Measurements from ENCODE around the gene CYP2B6.
"Not testable (repeated sequence)": the region's sequence is repeated elsewhere in the genome, so short reads cannot be mapped to it uniquely, and the experiment has no call there.

Gene CYP2B6

DNA sequence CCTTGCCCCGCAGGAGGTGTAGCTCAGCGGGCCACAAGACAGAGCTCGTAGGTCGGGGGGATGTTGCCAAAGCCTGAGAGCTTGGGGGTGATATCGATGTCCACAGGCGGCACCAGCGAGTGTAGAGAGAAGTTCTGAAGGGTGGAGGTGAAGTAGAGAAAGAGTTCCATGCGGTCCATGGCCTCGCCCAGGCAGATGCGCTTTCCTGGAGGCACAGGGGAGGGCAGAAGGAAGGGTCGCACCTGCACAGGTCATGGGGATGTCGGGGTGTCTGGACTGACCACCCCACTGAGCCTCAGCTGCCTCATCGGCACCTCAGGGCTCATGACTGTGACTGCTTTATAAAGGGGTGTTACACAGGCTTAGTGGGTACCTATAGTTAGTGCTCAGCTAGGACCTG, 59.3 kb downstream of the CYP2B6 start:
- DNase-seq (ENCODE audit: low read depth), result no peak
- no peak overlapping the region for H3K4me3 ChIP-seq (replicated peaks; ENCODE audit: low read depth, low read length)
- TF ChIP-seq, protein P1, sequence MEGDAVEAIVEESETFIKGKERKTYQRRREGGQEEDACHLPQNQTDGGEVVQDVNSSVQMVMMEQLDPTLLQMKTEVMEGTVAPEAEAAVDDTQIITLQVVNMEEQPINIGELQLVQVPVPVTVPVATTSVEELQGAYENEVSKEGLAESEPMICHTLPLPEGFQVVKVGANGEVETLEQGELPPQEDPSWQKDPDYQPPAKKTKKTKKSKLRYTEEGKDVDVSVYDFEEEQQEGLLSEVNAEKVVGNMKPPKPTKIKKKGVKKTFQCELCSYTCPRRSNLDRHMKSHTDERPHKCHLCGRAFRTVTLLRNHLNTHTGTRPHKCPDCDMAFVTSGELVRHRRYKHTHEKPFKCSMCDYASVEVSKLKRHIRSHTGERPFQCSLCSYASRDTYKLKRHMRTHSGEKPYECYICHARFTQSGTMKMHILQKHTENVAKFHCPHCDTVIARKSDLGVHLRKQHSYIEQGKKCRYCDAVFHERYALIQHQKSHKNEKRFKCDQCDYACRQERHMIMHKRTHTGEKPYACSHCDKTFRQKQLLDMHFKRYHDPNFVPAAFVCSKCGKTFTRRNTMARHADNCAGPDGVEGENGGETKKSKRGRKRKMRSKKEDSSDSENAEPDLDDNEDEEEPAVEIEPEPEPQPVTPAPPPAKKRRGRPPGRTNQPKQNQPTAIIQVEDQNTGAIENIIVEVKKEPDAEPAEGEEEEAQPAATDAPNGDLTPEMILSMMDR (IDR thresholded peaks at IDR 0.05; ENCODE audit: low read length, missing control alignments), result no peak

DNA sequence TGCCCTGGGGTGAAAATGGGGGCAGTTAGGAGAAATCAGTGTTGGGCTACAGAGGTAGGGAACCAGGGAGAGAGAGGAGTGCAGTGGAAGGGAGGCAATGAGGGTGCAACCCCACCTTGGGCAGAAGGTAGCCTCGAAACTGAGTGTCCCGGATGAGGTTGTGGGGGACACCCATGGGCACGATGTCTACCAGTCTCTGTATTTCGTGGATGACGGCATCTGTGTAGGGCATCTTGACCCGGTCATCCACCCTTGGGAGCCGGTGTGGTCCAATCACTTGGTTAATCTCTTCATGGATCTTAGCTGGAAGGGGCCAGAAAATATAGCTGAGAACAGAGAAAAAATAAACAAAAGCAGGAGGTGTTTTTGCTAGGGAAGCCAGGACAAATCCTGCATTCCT, 61.1 kb downstream of the CYP2B6 start:
- not testable (repeated sequence) for H3K4me3 ChIP-seq (replicated peaks; ENCODE audit: low read depth, low read length); DNase-seq (ENCODE audit: low read depth)

DNA sequence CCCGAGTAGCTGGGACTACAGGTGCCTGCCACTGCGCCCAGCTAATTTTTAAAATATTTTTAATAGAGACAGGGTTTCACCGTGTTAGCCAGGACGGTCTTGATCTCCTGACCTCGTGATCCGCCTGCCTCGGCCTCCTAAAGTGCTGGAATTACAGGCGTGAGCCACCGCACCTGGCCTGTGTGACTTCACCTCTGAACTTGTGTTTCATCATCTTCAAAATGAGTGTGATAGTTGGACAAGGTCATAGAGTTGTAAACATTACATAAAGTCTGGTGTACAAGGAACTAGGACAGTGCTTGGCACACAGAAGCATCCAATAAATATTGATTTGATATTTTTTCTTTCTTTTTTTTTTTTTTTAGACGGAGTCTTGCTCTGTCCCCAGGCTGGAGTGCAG, 62.2 kb downstream of the CYP2B6 start:
- not testable (repeated sequence) for H3K4me3 ChIP-seq (replicated peaks; ENCODE audit: low read depth, low read length); DNase-seq (ENCODE audit: low read depth)

DNA sequence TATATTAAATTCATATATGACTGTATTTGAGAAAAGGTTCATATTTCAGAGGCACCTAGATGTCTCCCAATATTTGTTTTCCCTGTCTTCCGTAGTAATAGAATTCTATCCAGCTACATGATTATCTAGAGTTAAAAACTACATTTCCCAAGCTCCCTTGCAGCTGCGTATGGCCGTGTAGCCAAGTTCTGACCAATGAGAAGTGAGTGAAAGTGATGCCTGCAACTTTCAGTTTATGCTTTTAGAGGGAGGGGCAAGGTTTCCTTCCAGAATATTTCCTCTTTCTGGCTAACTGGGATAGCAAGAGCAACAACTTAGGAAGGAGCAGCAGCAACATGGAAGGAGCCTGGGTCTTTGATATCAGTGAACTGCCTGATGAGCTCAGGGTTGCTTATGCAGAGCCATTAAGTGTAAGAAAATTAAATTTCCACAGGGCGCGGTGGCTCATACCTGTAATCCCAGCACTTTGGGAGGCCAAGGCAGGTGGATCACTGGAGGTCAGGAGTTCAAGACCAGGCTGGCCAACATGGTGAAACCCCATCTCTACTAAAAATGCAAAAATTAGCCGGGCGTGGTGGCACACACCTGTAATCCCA, 74.0 kb downstream of the CYP2B6 start:
- TF ChIP-seq, protein P1 (IDR thresholded peaks at IDR 0.05; ENCODE audit: low read length, missing control alignments), result no peak
- no peak overlapping the region for H3K4me3 ChIP-seq (replicated peaks; ENCODE audit: low read depth, low read length)
- DNase-seq (ENCODE audit: low read depth), result peak; percentile 46
